Pancreas (tissue), 10 donors: ENCODE measurements around the gene SPEM2. TPM values are rescaled to one million over a fixed set of nuclear protein-coding genes. Genes with fewer than 3 reads are reported as not detected.

Experiments
- ATAC-seq, 4 donors: fragments of 200-7000 bp; cut with Tn5 transposase; one replicate each; pipeline versions ENCODE4 v1.8.0 to v1.9.1; 2020; ENCODE audit warnings: mild to moderate bottlenecking in 4 of 4, moderate library complexity in 4 of 4
- DNase-seq, 6 donors: peaks; one replicate each; pipeline ENCODE4 v3.0.0-alpha.2; 2020
- FAIRE-seq: peaks from 2 replicates; lab custom pipeline; 2012; peaks lifted over from hg19 to GRCh38; lab: Jason Lieb, UNC
- H3K27ac ChIP-seq, 4 donors: fragments of 200-600 bp; sonication (generic); 1 replicate in 3 of 4; 2 replicates in 1 of 4; pipeline versions ENCODE4 v1.5.0 to v1.8.0; 2020
- H3K27me3 ChIP-seq, 4 donors: fragments of 200-600 bp; one replicate each; pipeline ENCODE4 v1.8.0; 2021
- H3K36me3 ChIP-seq, 3 donors: fragments of 200-600 bp; sonication (generic) in 1 of 3; one replicate each; pipeline versions ENCODE4 v1.5.0 to v1.8.0; 2020 to 2021
- H3K4me1 ChIP-seq, 3 donors: fragments of 200-600 bp; one replicate each; pipeline ENCODE4 v1.8.0; 2021
- H3K4me3 ChIP-seq, 4 donors: fragments of 200-600 bp; sonication (generic) in 2 of 4; one replicate each; pipeline versions ENCODE4 v1.5.0 to v1.8.0; 2020 to 2021
- H3K9me3 ChIP-seq, 4 donors: fragments of 200-600 bp; one replicate each; pipeline ENCODE4 v1.8.0; 2021
- WGBS, 2 donors: extraction: QIAGEN DNeasy Blood & Tissue Kit; methylation state at CpG; one replicate each; pipeline ENCODE4 v1.1.7; 2013; 5-methylcytosine and 5-hydroxymethylcytosine counted together
- intact Hi-C, 3 donors: fragments of 100-400 bp; cut with DNase I; formaldehyde crosslinking; loops; one replicate each; pipeline versions ENCODE4 v1.11.1 to v1.14.2; 2022
- polyA plus RNA-seq, 2 donors: library from polyadenylated mRNA; stranded (reverse); fragments of 200-250 nt; gene quantifications; one replicate each; pipeline ENCODE4 v1.2.3, GENCODE V29; 2013
- total RNA-seq, 6 donors: library from RNA; stranded (reverse); fragmentation: NEBNext Ultra II Directional in 4 of 6; extraction: Animal tissue kit (Norgen Biotek cat#: 25700) in 4 of 6; gene quantifications; one replicate each; pipeline versions ENCODE4 v1.2.1 to v1.2.4, GENCODE V29; 2021 to 2023
- TF ChIP-seq, protein P1 (sequence below), 4 donors: fragments of 200-600 bp; sonication (generic) in 3 of 4; IDR thresholded peaks; one replicate each; pipeline versions ENCODE4 v1.5.0 to v1.8.0; 2021; ENCODE audit warnings: antibody characterized with exemption in 4 of 4
- donor health status: healthy with polysubstance abuse.
- donor health status: DM: no; HTN: no; CAD: no; lungs with moderate emphysema.
- donor health status: DM: no; HTN: no; CAD: no.
- donor health status: control.
- donor health status: control.
- donor health status: Bipolar disorder and iron deficiency.
- donor health status: DM: yes; HTN: yes; CAD: no.
- donor health status: DM: no; HTN: no; CAD: no.
- donor health status: DM: no; HTN: no; CAD: no.
- donor health status: DM: yes; HTN: yes; CAD: no.

The SPEM2 gene
- total and polyA plus RNA-seq, 8 donors, result not detected

DNA sequence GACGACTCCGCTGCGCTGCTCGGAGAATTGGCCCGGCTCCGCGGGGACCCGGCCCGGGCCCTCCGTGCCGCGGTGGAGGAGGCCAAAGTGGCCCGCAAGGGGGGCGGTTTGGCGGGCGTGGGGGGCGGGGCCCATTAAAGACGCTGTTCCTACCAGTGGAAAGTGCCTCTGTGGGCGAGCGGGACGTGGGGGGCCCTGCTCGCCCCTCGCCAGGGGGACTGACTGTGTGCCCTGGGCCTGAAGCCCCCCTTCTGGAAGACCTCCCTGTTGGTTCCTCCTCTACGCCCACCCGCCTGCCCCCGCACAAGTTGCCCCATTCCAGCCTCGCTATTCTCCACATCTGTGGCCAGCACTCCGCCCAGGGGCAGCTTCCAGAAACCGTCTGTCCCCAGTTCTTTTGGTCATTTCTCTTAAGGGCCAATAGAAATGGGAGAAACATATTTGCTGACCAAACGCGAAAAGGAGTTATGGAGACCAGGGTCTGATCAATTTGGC is 12.0 kb downstream of the SPEM2 start:
- TF ChIP-seq, protein P1, sequence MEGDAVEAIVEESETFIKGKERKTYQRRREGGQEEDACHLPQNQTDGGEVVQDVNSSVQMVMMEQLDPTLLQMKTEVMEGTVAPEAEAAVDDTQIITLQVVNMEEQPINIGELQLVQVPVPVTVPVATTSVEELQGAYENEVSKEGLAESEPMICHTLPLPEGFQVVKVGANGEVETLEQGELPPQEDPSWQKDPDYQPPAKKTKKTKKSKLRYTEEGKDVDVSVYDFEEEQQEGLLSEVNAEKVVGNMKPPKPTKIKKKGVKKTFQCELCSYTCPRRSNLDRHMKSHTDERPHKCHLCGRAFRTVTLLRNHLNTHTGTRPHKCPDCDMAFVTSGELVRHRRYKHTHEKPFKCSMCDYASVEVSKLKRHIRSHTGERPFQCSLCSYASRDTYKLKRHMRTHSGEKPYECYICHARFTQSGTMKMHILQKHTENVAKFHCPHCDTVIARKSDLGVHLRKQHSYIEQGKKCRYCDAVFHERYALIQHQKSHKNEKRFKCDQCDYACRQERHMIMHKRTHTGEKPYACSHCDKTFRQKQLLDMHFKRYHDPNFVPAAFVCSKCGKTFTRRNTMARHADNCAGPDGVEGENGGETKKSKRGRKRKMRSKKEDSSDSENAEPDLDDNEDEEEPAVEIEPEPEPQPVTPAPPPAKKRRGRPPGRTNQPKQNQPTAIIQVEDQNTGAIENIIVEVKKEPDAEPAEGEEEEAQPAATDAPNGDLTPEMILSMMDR (IDR thresholded peaks at IDR 0.05), result no peak
- peak overlapping the region in 3 of 4 donors; percentile 38 to 70 (median 54) for H3K4me3 ChIP-seq
- H3K9me3 ChIP-seq, result no peaks in the 10 kb centered on the region
- H3K27ac ChIP-seq, result peak overlapping the region; percentile 32 to 94 (median 90)
- no peaks in the 10 kb centered on the region for H3K27me3 ChIP-seq
- intact Hi-C loops, result loop anchor here in 2 of 3 donors (10.0 kb wide), 1 partner anchor 83 kb away; the partner anchor contains the start of genes KCTD11 (in 2 of the 2) and TMEM95 (in 2 of the 2)
- H3K4me1 ChIP-seq, result peaks cover 5 to 18% (median 11%) of the 10 kb centered on the region in 3 donors
- DNase-seq (peak in 2 of 6 donors; percentile 38 to 84), ATAC-seq (no peak), FAIRE-seq (no peak)
- 24 to 31% methylated on average over 25 to 31 of the region's 31 CpGs for WGBS, 2 donors
- no peaks in the 10 kb centered on the region for H3K36me3 ChIP-seq

- Histone ChIP-seq H3K4me1 (peaks cover 5 to 18% (median 11%) of the 10 kb centered on the region in 3 donors), H3K36me3 (no peaks in the 10 kb centered on the region), H3K9me3 (no peaks in the 10 kb centered on the region), H3K27me3 (no peaks in the 10 kb centered on the region), H3K27ac (peak overlapping the region in 1 of 4 donors; percentile 5), H3K4me3 (peak overlapping the region in 1 of 4 donors; percentile 22)
- 70 to 74% methylated on average over 48 of the region's 48 CpGs for WGBS, 2 donors
- no peak for FAIRE-seq
- intact Hi-C loops, result loop anchor here in 2 of 3 donors (10.0 kb wide), 1 partner anchor 83 kb away; the partner anchor contains the start of genes KCTD11 (in 2 of the 2) and TMEM95 (in 2 of the 2)
- TF ChIP-seq, protein P1 (IDR thresholded peaks at IDR 0.05), result no peak
- DNase-seq, result peak in 5 of 6 donors; percentile 31 to 73 (median 67)
- no peak for ATAC-seq
Observed at GRCh38 chr17:7437950-7438614, 12.7 kb downstream of the SPEM2 start.

DNA sequence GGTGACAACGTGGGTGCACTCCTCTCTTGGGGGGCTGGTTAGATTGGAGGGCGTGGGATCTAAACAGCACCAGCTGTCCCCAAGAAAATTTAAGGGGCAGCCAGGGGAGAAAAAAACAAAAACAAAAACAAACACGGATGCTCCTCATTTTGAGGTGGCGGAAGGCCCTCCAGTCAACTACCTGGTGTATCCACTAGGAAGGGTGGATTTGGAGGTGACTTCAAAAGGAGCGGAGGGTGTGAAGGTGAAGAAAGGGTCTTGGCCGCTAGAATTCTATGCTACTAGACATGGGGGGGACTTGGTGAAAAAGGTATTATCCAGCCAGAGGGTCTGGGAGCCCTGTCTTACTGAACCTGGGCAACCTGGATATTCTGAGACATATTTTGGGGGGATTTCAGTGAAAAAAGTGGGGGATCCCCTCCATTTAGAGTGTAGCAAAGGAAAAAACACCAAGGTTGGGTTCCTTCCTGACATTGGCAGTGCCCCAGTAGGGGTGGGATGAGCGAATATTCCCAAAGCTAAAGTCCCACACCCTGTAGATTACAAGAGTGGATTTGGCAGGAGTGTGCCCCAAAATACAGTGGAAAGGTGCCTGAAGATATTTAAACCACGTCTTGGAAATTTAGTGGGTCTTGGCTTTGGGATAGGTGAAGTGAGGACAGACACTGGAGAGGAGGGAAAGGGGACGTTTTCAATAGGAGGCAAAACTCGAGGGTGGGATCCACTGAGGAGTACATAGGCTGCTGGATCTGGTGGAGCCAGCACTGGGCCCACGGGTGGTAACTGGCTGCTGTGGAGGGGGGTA is 13.4 kb downstream of the SPEM2 start:
- Histone ChIP-seq H3K27ac (no peak overlapping the region), H3K4me1 (peaks cover 5 to 18% (median 11%) of the 10 kb centered on the region in 3 donors), H3K4me3 (no peak overlapping the region), H3K27me3 (no peaks in the 10 kb centered on the region), H3K9me3 (no peaks in the 10 kb centered on the region), H3K36me3 (no peaks in the 10 kb centered on the region)
- intact Hi-C loops, result loop anchor here in 2 of 3 donors (10.0 kb wide), 1 partner anchor 84 kb away; the partner anchor contains the start of genes KCTD11 (in 2 of the 2) and TMEM95 (in 2 of the 2)
- DNase-seq (no peak), ATAC-seq (no peak), FAIRE-seq (no peak)
- TF ChIP-seq, protein P1 (IDR thresholded peaks at IDR 0.05), result no peak
- WGBS, 2 donors, result 64 to 76% methylated on average over 11 of the region's 11 CpGs

DNA sequence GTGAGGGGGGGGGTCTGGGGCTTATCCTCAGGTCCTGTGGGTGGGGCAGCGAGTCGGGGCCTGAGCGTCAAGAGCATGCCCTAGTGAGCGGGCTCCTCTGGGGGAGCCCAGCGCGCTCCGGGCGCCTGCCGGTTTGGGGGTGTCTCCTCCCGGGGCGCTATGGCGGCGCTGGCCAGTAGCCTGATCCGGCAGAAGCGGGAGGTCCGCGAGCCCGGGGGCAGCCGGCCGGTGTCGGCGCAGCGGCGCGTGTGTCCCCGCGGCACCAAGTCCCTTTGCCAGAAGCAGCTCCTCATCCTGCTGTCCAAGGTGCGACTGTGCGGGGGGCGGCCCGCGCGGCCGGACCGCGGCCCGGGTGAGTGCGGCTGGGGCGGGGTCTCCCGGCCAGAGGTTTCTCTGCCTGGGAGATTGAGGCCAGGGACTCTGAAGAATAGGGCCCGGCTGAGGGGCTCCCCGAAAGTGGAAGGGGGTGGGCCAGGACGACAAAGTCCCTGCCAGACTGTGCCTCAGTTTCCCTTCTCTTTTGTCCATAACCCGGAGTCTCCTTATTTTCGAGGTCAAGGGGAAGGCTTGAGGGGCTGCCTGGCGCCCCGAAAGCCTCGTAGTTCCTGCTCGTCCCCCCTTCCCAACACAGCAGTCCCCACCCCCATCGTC is 14.2 kb downstream of the SPEM2 start, which contains the start of gene FGF11:
Gene FGF11 (plus strand): TSS at position 51 of the 651 bp plus-strand sequence. CDS start 109 bp downstream, at position 160.
- H3K4me1 ChIP-seq, result peaks cover 5 to 18% (median 11%) of the 10 kb centered on the region in 3 donors
- DNase-seq, result no peak

More for the DNA sequence above, 14.2 kb downstream of the SPEM2 start, which contains the start of gene FGF11:
- intact Hi-C loops, result loop anchor here in 2 of 3 donors (5.0 to 10.0 kb wide), 2 partner anchors 38 to 85 kb away; partner anchors contain the start of genes KCTD11 (in 2 of the 2), TMEM95 (in 2 of the 2) and ZBTB4 (in 2 of the 2)
- FAIRE-seq, result no peak
- WGBS, 2 donors, result 6 to 9% methylated on average over 32 to 50 of the region's 50 CpGs
- Histone ChIP-seq H3K27me3 (no peaks in the 10 kb centered on the region), H3K27ac (no peak within 1 kb of the TSS), H3K9me3 (no peaks in the 10 kb centered on the region), H3K4me3 (peak within 1 kb of the TSS; percentile 2 to 45 (median 26)), H3K36me3 (no peaks in the 10 kb centered on the region)
- no peak for ATAC-seq
- TF ChIP-seq, protein P1 (IDR thresholded peaks at IDR 0.05), result no peak
